T follicular helper cell (primary cell): ENCODE results near the gene MDM1.

Experiments
- DNase-seq: peaks from one replicate; pipeline ENCODE4 v3.0.0-alpha.2; 2020; ENCODE audit warnings: low read depth

MDM1 gene

GRCh38 chr12:68321140-68321539, 11.0 kb downstream of the MDM1 start:
- no peak for DNase-seq

GRCh38 chr12:68319988-68320623, 12.1 kb downstream of the MDM1 start:
- DNase-seq: no peak

- peak; percentile 20 for DNase-seq
These were observed 15.0 kb downstream of the MDM1 start for GRCh38 chr12:68317047-68317667.

DNA sequence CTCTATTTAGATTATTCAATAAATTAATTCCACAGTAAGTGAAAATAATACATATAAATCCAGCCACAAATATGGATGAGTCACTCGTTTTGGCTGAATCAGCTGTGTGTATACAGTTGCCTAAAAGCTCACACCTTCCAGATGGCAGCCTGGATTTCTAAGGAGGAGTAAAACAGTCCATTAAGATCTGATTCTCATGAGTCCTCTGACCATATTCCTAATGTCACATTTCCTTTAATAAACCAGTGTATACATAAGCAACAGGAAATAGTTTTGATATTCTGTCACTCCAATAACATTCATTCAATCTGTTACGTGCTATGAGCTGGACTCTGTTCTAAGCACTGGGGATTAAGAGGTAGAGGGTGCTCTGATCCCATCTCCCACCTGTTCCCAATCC, 21.8 kb downstream of the MDM1 start:
- DNase-seq: no peak

- no peak for DNase-seq
These were observed 25.6 kb downstream of the MDM1 start for GRCh38 chr12:68306564-68306963.

DNA sequence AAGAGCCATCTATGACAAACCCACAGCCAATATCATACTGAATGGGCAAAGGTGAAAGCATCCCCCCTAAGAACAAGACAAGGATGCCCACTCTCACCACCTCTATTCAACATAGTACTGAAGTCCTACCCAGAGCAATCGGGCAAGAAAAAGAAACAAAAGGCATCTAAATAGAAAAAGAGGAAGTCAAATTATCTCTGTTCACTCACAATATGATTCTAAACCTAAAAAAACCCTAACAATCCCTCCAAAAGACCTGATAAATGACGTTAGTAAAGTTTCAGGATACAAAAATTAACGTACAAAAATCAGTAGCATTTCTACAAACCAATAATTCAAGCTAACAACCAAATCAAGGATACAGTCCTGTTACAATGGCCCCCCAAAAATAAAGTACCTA, 26.9 kb downstream of the MDM1 start:
- DNase-seq: no peak

DNA sequence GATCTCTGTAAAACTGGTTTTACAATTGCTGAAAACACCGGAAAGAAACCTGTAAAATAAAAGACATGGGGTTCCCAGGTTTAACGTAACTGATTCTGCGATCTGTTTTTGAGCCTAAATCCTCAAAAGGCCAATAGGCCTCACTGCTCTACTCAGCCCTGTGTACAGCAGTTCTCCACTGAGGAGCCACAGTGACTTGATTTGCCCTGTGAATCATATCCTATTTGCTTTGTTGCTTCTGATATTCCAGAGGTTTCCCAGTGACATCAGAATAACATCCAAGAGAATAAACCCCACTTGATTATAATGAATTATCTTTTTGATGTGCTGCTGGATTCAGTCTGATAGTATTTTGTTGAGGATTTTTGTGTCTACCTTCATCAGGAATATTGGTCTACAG, 27.5 kb downstream of the MDM1 start:
- no peak for DNase-seq

- DNase-seq: no peak
These were observed 28.3 kb downstream of the MDM1 start for GRCh38 chr12:68303850-68304249.

DNA sequence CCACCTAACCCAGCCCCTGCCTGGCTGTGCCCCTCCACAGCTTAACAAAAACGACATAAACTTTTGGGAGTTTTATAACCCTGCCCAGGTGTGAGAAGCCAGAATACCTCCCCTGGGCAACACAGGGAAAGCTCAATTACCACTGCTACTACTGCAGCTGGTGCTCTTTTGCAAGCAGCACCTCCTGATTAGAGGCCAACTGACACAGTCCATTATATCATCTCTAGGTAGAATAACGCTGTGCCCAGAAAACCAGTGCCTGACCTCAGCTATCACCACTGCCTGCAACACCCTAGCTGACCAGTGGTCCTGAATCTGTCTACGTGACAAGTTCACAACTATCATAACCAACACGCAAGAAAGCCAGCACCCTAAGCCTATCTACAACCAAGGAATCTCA, 34.2 kb downstream of the MDM1 start:
- no peak for DNase-seq

DNA sequence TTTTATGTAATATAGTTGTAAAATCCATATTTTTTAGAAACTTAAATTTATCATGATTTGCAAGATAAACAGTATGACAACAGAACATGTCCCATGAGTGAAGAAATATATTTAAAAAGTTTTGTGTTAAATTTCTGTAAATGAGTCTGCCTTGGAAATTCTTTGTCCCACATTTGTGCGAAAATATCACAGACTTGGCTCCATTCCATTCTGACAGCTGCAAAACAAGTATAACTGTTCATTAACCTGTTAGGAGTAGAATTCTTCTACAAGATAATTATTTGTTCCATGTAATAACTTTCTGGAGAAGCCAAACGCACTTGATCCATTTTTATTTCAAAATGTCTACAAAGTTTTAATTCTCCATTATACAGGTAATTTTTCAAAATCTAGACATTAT, 37.9 kb downstream of the MDM1 start:
- no peak for DNase-seq

- no peak for DNase-seq
These were observed 38.8 kb downstream of the MDM1 start for GRCh38 chr12:68293347-68293746.

GRCh38 chr12:68292151-68292943, 39.8 kb downstream of the MDM1 start:
- DNase-seq: no peak

GRCh38 chr12:68291396-68292036, 40.6 kb downstream of the MDM1 start:
- DNase-seq: no peak

DNA sequence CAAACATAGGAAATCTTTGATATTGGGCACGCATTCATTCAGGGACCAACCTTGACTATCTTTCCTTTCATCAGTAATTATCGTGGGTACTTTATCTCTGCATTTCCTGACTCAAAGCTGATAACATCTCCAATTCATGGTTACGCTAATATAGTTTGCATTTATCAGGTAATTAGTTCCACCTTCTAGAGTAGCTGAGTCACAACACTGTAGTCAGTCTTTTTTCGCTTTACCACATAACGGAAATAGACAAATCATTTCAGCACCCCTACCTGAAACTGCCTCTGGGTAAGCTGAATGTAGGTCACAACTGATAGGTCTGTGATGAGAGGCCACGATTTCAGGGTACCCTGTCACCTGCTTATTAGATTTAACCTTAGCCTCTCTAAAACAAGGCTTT, 42.0 kb downstream of the MDM1 start:
- DNase-seq: no peak

DNA sequence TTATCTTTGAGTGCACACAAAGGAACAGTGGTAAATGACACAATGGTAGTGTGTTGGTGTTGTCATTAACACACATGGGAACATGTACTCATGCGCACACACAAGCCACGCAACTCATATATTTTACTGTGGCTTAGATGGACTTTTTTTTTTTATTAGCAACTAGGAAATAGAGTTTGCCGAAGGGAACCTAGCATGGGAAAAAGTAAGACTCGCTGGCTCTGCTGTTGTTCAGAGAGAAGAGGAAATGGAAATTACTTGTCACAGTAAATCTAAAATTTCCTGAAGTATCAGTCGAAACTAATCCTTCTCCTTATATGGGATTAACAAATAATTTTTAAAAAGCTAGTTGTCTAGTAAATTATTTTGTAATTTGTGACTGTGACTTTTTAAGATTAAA, 45.1 kb downstream of the MDM1 start:
- no peak for DNase-seq

GRCh38 chr12:68286396-68286795, 45.8 kb downstream of the MDM1 start:
- no peak for DNase-seq

GRCh38 chr12:68285541-68285940, 46.6 kb downstream of the MDM1 start:
- no peak for DNase-seq

DNA sequence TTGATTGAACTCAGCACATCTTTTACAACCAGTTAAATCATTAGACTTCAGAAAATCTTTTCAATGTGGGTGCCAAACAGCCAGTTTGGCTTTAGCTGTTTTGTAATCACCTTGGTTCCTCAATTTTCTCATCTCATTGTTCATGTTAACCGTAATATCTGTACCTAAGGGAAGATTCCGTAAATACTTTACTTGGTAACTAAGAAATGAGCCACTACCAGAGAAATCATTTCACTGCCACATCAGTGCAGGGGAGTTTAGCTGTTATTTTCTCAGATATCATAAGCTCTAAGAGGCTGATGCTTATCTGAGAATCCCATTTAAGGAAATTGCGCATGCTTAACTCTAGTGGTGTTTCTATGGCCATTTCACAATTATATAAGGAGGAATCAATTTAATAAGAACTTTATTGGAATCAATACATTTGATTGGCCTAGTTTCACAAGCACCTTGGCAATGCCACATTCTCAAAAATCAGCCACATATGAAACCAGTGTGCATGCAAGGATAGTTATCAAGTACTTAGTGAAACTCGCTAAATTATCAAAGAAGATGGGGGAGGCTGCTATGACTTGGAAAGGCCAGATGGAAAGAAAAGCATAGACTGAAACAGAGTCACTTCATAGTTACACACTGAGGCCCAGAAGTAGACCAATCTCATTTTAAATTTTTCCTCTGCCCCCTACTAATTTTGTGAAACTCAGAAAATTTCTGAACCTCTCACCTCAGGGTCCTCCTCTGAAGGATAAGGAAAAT, 50.7 kb downstream of the MDM1 start:
- DNase-seq: no peak

- DNase-seq: no peak
These were observed 51.9 kb downstream of the MDM1 start for GRCh38 chr12:68280240-68280639.

DNA sequence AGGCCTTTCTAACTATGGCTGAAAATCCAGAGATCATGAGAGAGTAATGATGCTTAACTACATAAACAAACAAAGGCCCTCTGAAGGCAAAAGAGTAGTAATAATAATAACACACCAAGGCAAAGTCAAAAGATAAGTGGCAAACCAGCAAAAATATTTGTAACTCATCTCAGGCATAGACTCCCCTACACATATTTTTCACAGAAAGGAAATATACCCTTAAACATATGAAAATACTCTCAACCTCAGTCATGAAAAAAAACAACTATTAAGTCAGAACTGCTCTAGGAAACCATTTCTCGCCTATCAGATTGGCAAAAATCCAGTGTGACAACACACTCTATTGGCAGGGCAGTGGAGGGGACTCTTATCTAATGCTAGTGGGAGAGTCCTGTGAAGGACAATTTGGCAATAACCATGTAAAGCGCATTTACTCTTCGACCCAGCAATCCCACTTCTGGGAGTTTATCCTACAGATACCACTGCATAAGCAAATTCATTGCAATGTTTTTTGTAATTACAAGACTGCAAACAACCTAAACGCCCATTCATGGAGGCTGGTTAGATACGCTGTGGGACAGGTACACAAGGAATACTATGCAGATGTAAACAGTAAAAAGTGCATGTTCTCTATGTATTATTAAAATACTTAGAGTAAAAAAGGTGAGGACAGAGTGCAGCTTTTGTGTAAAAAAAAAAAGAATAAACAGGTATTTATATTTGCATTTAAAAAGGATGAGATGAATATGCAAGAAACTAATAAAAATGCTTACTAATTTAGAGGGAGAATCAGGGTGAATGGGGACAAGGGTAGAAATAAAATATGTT, 52.7 kb downstream of the MDM1 start:
- no peak for DNase-seq

DNA sequence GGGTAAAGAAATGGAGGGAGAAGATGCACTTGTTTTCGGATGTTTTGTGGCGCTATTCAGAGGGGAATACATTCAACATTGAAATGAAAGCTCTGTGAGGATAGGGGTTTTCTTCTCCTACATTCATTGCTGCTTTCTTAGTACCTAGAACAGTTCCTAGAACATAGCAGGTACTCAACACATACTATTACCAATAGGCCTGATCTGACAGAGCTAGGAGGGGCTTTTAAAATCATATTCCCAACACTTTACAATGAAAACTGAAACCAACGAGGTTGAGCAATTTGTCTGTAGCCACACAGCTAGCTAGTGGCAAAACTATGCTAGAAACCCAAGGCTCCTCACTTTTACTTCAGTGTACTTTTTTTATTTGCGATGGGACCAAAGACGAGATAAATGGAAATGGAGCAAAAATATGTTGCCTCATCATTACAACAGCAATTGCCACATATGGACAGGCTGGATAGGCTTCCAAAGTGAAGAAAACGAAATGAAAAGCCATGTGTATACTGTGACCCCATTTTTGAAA, 55.7 kb downstream of the MDM1 start:
- no peak for DNase-seq
